GM12891 (cell line): ENCODE data around the gene TFB1M.

Experiments used
- DNase-seq: peaks from one replicate; pipeline ENCODE4 v3.0.0; 2011; ENCODE audit warnings: low spot score; ENCODE audit not compliant: insufficient read length
- FAIRE-seq: peaks from 2 replicates; lab custom pipeline; 2011; peaks lifted over from hg19 to GRCh38; lab: Jason Lieb, UNC
- PAX5 ChIP-seq: IDR thresholded peaks from 2 replicates; pipeline ENCODE4 v1.6.1; 2011; ENCODE audit warnings: low read length, moderate library complexity, mild to moderate bottlenecking; ENCODE audit not compliant: insufficient read depth, severe bottlenecking
- POLR2A ChIP-seq: IDR thresholded peaks from 2 replicates; pipeline ENCODE4 v1.6.1; 2011; ENCODE audit warnings: low read depth, low read length, control low read depth
- POLR2AphosphoS5 ChIP-seq: IDR thresholded peaks from 2 replicates; pipeline ENCODE4 v1.6.1; 2011; ENCODE audit warnings: low read depth, low read length, control low read depth
- POU2F2 ChIP-seq: IDR thresholded peaks from 2 replicates; pipeline ENCODE4 v1.6.1; 2011; ENCODE audit warnings: low read depth, mild to moderate bottlenecking, control low read depth, low read length, moderate library complexity
- SPI1 ChIP-seq: IDR thresholded peaks from 2 replicates; pipeline ENCODE4 v1.6.1; 2011; ENCODE audit warnings: low read depth, low read length, control low read depth
- TAF1 ChIP-seq: IDR thresholded peaks from 2 replicates; pipeline ENCODE4 v1.6.1; 2011; ENCODE audit warnings: low read depth, low read length, control low read depth

Gene TFB1M

GRCh38 chr6:155306958-155307357, 7.3 kb downstream of the TFB1M start:
- DNase-seq (no peak), FAIRE-seq (no peak)
- TF ChIP-seq TAF1 (no peak), POLR2AphosphoS5 (no peak), PAX5 (no peak), SPI1 (no peak), POU2F2 (no peak), POLR2A (no peak)

GRCh38 chr6:155303361-155303870, 10.9 kb downstream of the TFB1M start:
- TF ChIP-seq POU2F2, result no peak
- TF ChIP-seq SPI1, result no peak
- TF ChIP-seq PAX5, result no peak
- TF ChIP-seq TAF1, result no peak
- no peak for TF ChIP-seq POLR2A
- no peak for TF ChIP-seq POLR2AphosphoS5
- FAIRE-seq (no peak), DNase-seq (no peak)

- no peak for DNase-seq
- no peak for FAIRE-seq
- TF ChIP-seq POLR2AphosphoS5 (no peak), TAF1 (no peak), POU2F2 (no peak), SPI1 (no peak), POLR2A (no peak), PAX5 (no peak)
These were observed 12.4 kb downstream of the TFB1M start for GRCh38 chr6:155301867-155302266.

GRCh38 chr6:155297669-155298068, 16.6 kb downstream of the TFB1M start:
- no peak for FAIRE-seq
- no peak for TF ChIP-seq POU2F2
- DNase-seq, result no peak

GRCh38 chr6:155292711-155293110, 21.6 kb downstream of the TFB1M start:
- no peak for TF ChIP-seq POU2F2
- no peak for TF ChIP-seq PAX5
- TF ChIP-seq SPI1, result no peak
- no peak for TF ChIP-seq POLR2AphosphoS5
- no peak for TF ChIP-seq TAF1
- no peak for TF ChIP-seq POLR2A
- no peak for FAIRE-seq
- DNase-seq, result no peak

- FAIRE-seq (no peak), DNase-seq (no peak)
- no peak for TF ChIP-seq POLR2A
- TF ChIP-seq SPI1, result no peak
- no peak for TF ChIP-seq POU2F2
- no peak for TF ChIP-seq POLR2AphosphoS5
- no peak for TF ChIP-seq TAF1
- TF ChIP-seq PAX5, result no peak
These were observed 23.0 kb downstream of the TFB1M start for GRCh38 chr6:155291291-155291690.

- TF ChIP-seq POU2F2, result no peak
- TF ChIP-seq TAF1, result no peak
- TF ChIP-seq SPI1, result no peak
- TF ChIP-seq POLR2A, result no peak
- TF ChIP-seq POLR2AphosphoS5, result no peak
- TF ChIP-seq PAX5, result no peak
- FAIRE-seq, result no peak
- DNase-seq, result no peak
These were observed 23.8 kb downstream of the TFB1M start for GRCh38 chr6:155290491-155290890.

GRCh38 chr6:155287762-155288161, 26.5 kb downstream of the TFB1M start:
- FAIRE-seq (no peak), DNase-seq (no peak)
- TF ChIP-seq TAF1 (no peak), POLR2AphosphoS5 (no peak), PAX5 (no peak), POLR2A (no peak), SPI1 (no peak), POU2F2 (no peak)

- FAIRE-seq, result no peak
- TF ChIP-seq SPI1, result no peak
- TF ChIP-seq PAX5, result no peak
These were observed 29.5 kb downstream of the TFB1M start for GRCh38 chr6:155284775-155285174.

GRCh38 chr6:155278319-155279049, 35.8 kb downstream of the TFB1M start:
- TF ChIP-seq SPI1, result no peak
- no peak for TF ChIP-seq POLR2A
- no peak for TF ChIP-seq PAX5
- TF ChIP-seq POU2F2, result no peak
- TF ChIP-seq TAF1, result no peak
- no peak for TF ChIP-seq POLR2AphosphoS5
- no peak for FAIRE-seq

More at GRCh38 chr6:155284775-155285174, 29.5 kb downstream of the TFB1M start:
- DNase-seq, result no peak

GRCh38 chr6:155276638-155277037, 37.6 kb downstream of the TFB1M start:
- no peak for FAIRE-seq
- TF ChIP-seq PAX5 (no peak), POLR2A (no peak), POLR2AphosphoS5 (no peak), POU2F2 (no peak)
- DNase-seq, result no peak

More at GRCh38 chr6:155278319-155279049, 35.8 kb downstream of the TFB1M start:
- no peak for DNase-seq
